IMR-90 (cell line): ENCODE results near the gene GPR137. TPM values are rescaled to one million over a fixed set of nuclear protein-coding genes. Genes with fewer than 3 reads are reported as not detected.

Source experiments
- ATAC-seq: fragments of 200-7000 bp; cut with Tn5 transposase; 2 replicates; pipeline ENCODE4 v1.9.1; 2020; ENCODE audit warnings: low read depth, mild to moderate bottlenecking, moderate library complexity
- BruUV-seq: library from RNA; stranded (reverse); fragments of 400-500 nt; replicated peaks from 2 replicates; lab custom pipeline; 2021; lab: Mats Ljungman, UMichigan
- CTCF ChIA-PET: fragments of 300-600 bp; formaldehyde crosslinking; extraction: SDS; loops from one replicate; lab custom pipeline; 2021; ENCODE audit warnings: antibody characterized with exemption; lab: Yijun Ruan, JAX
- POLR2A ChIA-PET: fragments of 300-600 bp; sonication (Branson Sonifier 250); formaldehyde crosslinking; loops from one replicate; lab custom pipeline; 2022; ENCODE audit warnings: antibody characterized with exemption; ENCODE audit not compliant: unreplicated experiment; lab: Charles Lee
- DNase-seq: peaks from one replicate; pipeline ENCODE4 v3.0.0; 2013
- H2AFZ ChIP-seq: replicated peaks from 2 replicates; pipeline ENCODE3; 2013; ENCODE audit warnings: low read length, mild to moderate bottlenecking; ENCODE audit not compliant: poor library complexity
- H2AK5ac ChIP-seq: 2 replicates; pipeline ENCODE4 v1.6.1; 2013; ENCODE audit warnings: low read depth, low read length, inconsistent platforms
- H2AK9ac ChIP-seq: replicated peaks from 2 replicates; pipeline ENCODE3; 2013; ENCODE audit warnings: mild to moderate bottlenecking, low read depth, low read length, moderate library complexity; ENCODE audit not compliant: poor library complexity
- H2BK120ac ChIP-seq: 2 replicates; pipeline ENCODE4 v1.6.1; 2013; ENCODE audit warnings: low read depth, low read length, inconsistent platforms
- H2BK15ac ChIP-seq: 3 replicates; pipeline ENCODE4 v1.6.1; 2013; ENCODE audit warnings: low read depth, low read length, inconsistent platforms
- H2BK20ac ChIP-seq: 2 replicates; pipeline ENCODE4 v1.6.1; 2013; ENCODE audit warnings: low read depth, mild to moderate bottlenecking, inconsistent platforms, low read length, moderate library complexity
- H2BK5ac ChIP-seq: 2 replicates; pipeline ENCODE4 v1.6.1; 2013; ENCODE audit warnings: mild to moderate bottlenecking, low read depth, low read length, inconsistent platforms; ENCODE audit not compliant: poor library complexity, severe bottlenecking
- H3K14ac ChIP-seq: replicated peaks from 2 replicates; pipeline ENCODE4 v1.6.1; 2013; ENCODE audit warnings: low read depth, low read length, inconsistent platforms
- H3K18ac ChIP-seq: 2 replicates; pipeline ENCODE4 v1.6.1; 2013; ENCODE audit warnings: low read depth, low read length, control low read depth
- H3K23ac ChIP-seq: 2 replicates; pipeline ENCODE4 v1.6.1; 2013; ENCODE audit warnings: low read depth, low read length, inconsistent platforms
- H3K27ac ChIP-seq: 2 replicates; pipeline ENCODE4 v1.5.1; 2013; ENCODE audit warnings: mild to moderate bottlenecking, control low read depth, low read length; ENCODE audit not compliant: insufficient read depth
- H3K27me3 ChIP-seq: 2 replicates; pipeline ENCODE4 v1.6.1; 2013; ENCODE audit warnings: low read length; ENCODE audit not compliant: control insufficient read depth, insufficient read depth
- H3K36me3 ChIP-seq: 2 replicates; pipeline ENCODE4 v1.6.1; 2013; ENCODE audit warnings: low read length, mixed read lengths; ENCODE audit not compliant: control insufficient read depth, insufficient read depth
- H3K4ac ChIP-seq: 2 replicates; pipeline ENCODE4 v1.6.1; 2013; ENCODE audit warnings: low read depth, low read length, inconsistent platforms
- H3K4me1 ChIP-seq: 2 replicates; pipeline ENCODE4 v1.6.1; 2013; ENCODE audit warnings: low read length, mixed read lengths; ENCODE audit not compliant: control insufficient read depth, insufficient read depth
- H3K4me2 ChIP-seq: 2 replicates; pipeline ENCODE4 v1.6.1; 2013; ENCODE audit warnings: low read depth, mild to moderate bottlenecking, control low read depth, low read length, moderate library complexity
- H3K4me3 ChIP-seq: 2 replicates; pipeline ENCODE4 v1.5.1; 2013; ENCODE audit warnings: low read depth, mild to moderate bottlenecking, control low read depth, low read length, moderate library complexity; ENCODE audit not compliant: insufficient read depth
- H3K56ac ChIP-seq: 2 replicates; pipeline ENCODE4 v1.6.1; 2013; ENCODE audit warnings: low read length, inconsistent platforms; ENCODE audit not compliant: insufficient read depth; ENCODE audit errors: extremely low read depth
- H3K79me1 ChIP-seq, 2 experiments: 2 replicates each; pipeline ENCODE4 v1.6.1; 2013; ENCODE audit warnings: low read length in 2 of 2, inconsistent platforms in 1 of 2, low read depth in 1 of 2
- H3K9ac ChIP-seq: 2 replicates; pipeline ENCODE4 v1.6.1; 2013; ENCODE audit warnings: low read depth, low read length, control low read depth
- H3K9me1 ChIP-seq: 2 replicates; pipeline ENCODE4 v1.6.1; 2013; ENCODE audit warnings: low read length, inconsistent platforms; ENCODE audit not compliant: insufficient read depth
- H3K9me3 ChIP-seq: 2 replicates; pipeline ENCODE4 v1.6.1; 2013; ENCODE audit warnings: low read length; ENCODE audit not compliant: control insufficient read depth, insufficient read depth
- H4K20me1 ChIP-seq: 2 replicates; pipeline ENCODE4 v1.6.1; 2013; ENCODE audit warnings: low read length, inconsistent platforms; ENCODE audit not compliant: insufficient read depth
- H4K5ac ChIP-seq: 2 replicates; pipeline ENCODE4 v1.6.1; 2013; ENCODE audit warnings: mild to moderate bottlenecking, low read depth, low read length, control low read depth
- H4K8ac ChIP-seq, 2 experiments: 2 replicates each; pipeline ENCODE4 v1.6.1; 2013; ENCODE audit warnings: low read depth in 2 of 2, low read length in 2 of 2, control low read depth in 1 of 2, inconsistent platforms in 1 of 2
- H4K91ac ChIP-seq: 2 replicates; pipeline ENCODE4 v1.6.1; 2013; ENCODE audit warnings: low read depth, low read length, inconsistent platforms; ENCODE audit not compliant: insufficient read depth
- CEBPB ChIP-seq: IDR thresholded peaks from 2 replicates; pipeline ENCODE4 v1.6.1; 2012; ENCODE audit warnings: low read depth, low read length, improper control_type of control experiment
- CHD1 ChIP-seq: IDR thresholded peaks from 2 replicates; pipeline ENCODE4 v1.6.1; 2012; ENCODE audit warnings: low read depth, low read length, improper control_type of control experiment
- WGBS, 2 experiments: methylation state at CpG; one replicate each; pipeline versions ENCODE4 v1.1.5 to v1.1.7; 2013; ENCODE audit warnings: missing lambda C conversion rate in 2 of 2; ENCODE audit not compliant: insufficient read length in 1 of 2; ENCODE audit errors: extremely low coverage in 2 of 2; 5-methylcytosine and 5-hydroxymethylcytosine counted together
- dilution Hi-C: fragments of 300-500 bp; cut with HindIII; formaldehyde crosslinking; loops from one replicate; pipeline ENCODE4 v1.14.3; 2018; ENCODE audit warnings: low sequenced_read_pairs; ENCODE audit not compliant: unreplicated experiment
- in situ Hi-C: fragments of 300-500 bp; cut with MboI; formaldehyde crosslinking; loops from 3 replicates; pipeline ENCODE4 v1.14.3; 2019; ENCODE audit warnings: low sequenced_read_pairs, inconsistent platforms, mixed read lengths
- intact Hi-C: fragments of 100-400 bp; cut with micrococcal nuclease; formaldehyde crosslinking; loops from 2 replicates; pipeline ENCODE4 v1.10.0; 2022
- polyA plus RNA-seq, 3 experiments: library from polyadenylated mRNA; depleted of rRNA; stranded (reverse); fragments of >200 nt; gene quantifications; 2 replicates each; pipeline ENCODE4 v1.2.3, GENCODE V29; 2012; ENCODE audit warnings: low replicate concordance in 1 of 3
- total RNA-seq: library from RNA; depleted of rRNA; stranded (reverse); fragments of >200 nt; gene quantifications from 2 replicates; pipeline ENCODE4 v1.2.3, GENCODE V29; 2012

Gene GPR137
- total and polyA plus RNA-seq, 2 of the 4 experiments (the other 2 are of a cell fraction): 3.6 to 26.0 TPM

GRCh38 chr11:64337538-64338249, 52.0 kb downstream of the GPR137 start:
- Histone ChIP-seq H2AK9ac (no peak overlapping the region), H3K36me3 (no peaks in the 10 kb centered on the region), H3K56ac (no peak overlapping the region), H3K27ac (no peak overlapping the region), H3K4ac (no peak overlapping the region), H4K8ac (no peak overlapping the region), H2BK20ac (no peak overlapping the region), H2BK120ac (no peak overlapping the region), H3K23ac (no peak overlapping the region), H3K9ac (no peak overlapping the region), H4K20me1 (0 out of 2 replicates have a peak, but pooled peaks cover 3% of the 10 kb centered on the region), H3K9me1 (peaks cover 3% of the 10 kb centered on the region; the same call in 1 of the 2 replicates), H4K91ac (no peak overlapping the region), H3K9me3 (no peaks in the 10 kb centered on the region), H3K79me1 (no peaks in the 10 kb centered on the region), H3K4me1 (peaks cover 6% of the 10 kb centered on the region), H3K4me2 (no peak overlapping the region), H4K5ac (no peak overlapping the region), H3K18ac (no peak overlapping the region), H3K27me3 (peaks cover 9% of the 10 kb centered on the region; the same call in 1 of the 2 replicates), H3K4me3 (no peak overlapping the region), H3K14ac (no peak overlapping the region), H2BK15ac (no peak overlapping the region), H2AFZ (no peak overlapping the region), H2BK5ac (no peak overlapping the region), H2AK5ac (no peak overlapping the region; the same call in 1 of the 2 replicates)
- in situ Hi-C loops: no loop called here
- no TSS peak for BruUV-seq
- whole genome bisulfite sequencing, 2 experiments: 70% methylated on average over 2 of the region's 8 CpGs; no CpG with 5 or more reads in 1 of the 2 experiments
- ATAC-seq (no peak), DNase-seq (no peak)
- CTCF ChIA-PET: no interaction called here
- dilution Hi-C loops: no loop called here
- intact Hi-C loops: no loop called here
- TF ChIP-seq CEBPB: peak; percentile 33; the same call in 1 of the 2 replicates
- no peak for TF ChIP-seq CHD1
- POLR2A ChIA-PET: interaction anchor here (0.7 kb wide), 1 partner anchor 135 kb away, joined by 4 read pairs; no protein-coding TSS in a partner anchor
